Mesodermal cell (in vitro differentiated cells): ENCODE data around the gene UVRAG.
"Not testable (repeated sequence)": the region's sequence is repeated elsewhere in the genome, so short reads cannot be mapped to it uniquely, and the experiment has no call there.

ENCODE experiments used
- H3K27ac ChIP-seq: 2 replicates; pipeline ENCODE4 v1.7.0; 2013; ENCODE audit warnings: mild to moderate bottlenecking, low read depth, low read length, moderate library complexity; ENCODE audit not compliant: severe bottlenecking
- H3K36me3 ChIP-seq: 2 replicates; pipeline ENCODE4 v1.7.1; 2013; ENCODE audit warnings: mild to moderate bottlenecking, low read length, moderate library complexity; ENCODE audit not compliant: control insufficient read depth, insufficient read depth
- H3K4me1 ChIP-seq: one replicate; pipeline ENCODE4 v1.7.1; 2013; ENCODE audit warnings: mild to moderate bottlenecking, low read length; ENCODE audit not compliant: insufficient read depth, control insufficient read depth, poor library complexity, severe bottlenecking
- H3K4me3 ChIP-seq: 2 replicates; pipeline ENCODE4 v1.7.0; 2013; ENCODE audit warnings: low read length, control low read depth, mild to moderate bottlenecking; ENCODE audit not compliant: insufficient read depth, poor library complexity, severe bottlenecking; ENCODE audit errors: extremely low read depth
- H3K9me3 ChIP-seq: 2 replicates; pipeline ENCODE4 v1.7.1; 2013; ENCODE audit warnings: mild to moderate bottlenecking, low read length, moderate library complexity; ENCODE audit not compliant: control insufficient read depth
- WGBS, 2 experiments: methylation state at CpG; one replicate each; pipeline ENCODE4 v1.1.5; 2013; ENCODE audit warnings: missing lambda C conversion rate in 2 of 2; ENCODE audit not compliant: insufficient coverage in 2 of 2; 5-methylcytosine and 5-hydroxymethylcytosine counted together

Gene UVRAG

DNA sequence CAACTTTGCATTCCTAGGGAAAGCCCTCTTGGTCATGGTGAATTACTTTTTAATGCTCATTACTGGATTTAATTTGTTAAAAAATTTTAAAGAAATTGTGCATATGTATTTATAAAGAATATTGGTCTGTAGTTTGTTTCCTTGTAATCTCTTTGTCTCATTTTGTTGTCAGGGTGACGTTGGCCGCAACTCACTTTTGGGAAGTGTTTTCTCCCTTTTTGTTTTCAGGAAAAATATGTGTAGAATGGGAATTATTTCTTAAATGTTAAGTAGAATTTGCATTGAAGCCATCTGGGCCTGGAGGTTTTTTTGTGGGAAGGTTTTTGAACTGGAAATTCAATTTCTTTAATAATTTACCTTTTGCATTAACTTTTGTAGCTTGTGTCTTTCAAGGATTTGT lies 149.1 kb downstream of the UVRAG start:
- no peak overlapping the region for H3K4me3 ChIP-seq
- no peaks in the 10 kb centered on the region for H3K9me3 ChIP-seq
- no peak overlapping the region for H3K27ac ChIP-seq
- WGBS, 2 experiments: 90 to 100% methylated on average over 2 of the region's 2 CpGs
- no peaks in the 10 kb centered on the region for H3K36me3 ChIP-seq
- peaks cover 7% of the 10 kb centered on the region for H3K4me1 ChIP-seq

DNA sequence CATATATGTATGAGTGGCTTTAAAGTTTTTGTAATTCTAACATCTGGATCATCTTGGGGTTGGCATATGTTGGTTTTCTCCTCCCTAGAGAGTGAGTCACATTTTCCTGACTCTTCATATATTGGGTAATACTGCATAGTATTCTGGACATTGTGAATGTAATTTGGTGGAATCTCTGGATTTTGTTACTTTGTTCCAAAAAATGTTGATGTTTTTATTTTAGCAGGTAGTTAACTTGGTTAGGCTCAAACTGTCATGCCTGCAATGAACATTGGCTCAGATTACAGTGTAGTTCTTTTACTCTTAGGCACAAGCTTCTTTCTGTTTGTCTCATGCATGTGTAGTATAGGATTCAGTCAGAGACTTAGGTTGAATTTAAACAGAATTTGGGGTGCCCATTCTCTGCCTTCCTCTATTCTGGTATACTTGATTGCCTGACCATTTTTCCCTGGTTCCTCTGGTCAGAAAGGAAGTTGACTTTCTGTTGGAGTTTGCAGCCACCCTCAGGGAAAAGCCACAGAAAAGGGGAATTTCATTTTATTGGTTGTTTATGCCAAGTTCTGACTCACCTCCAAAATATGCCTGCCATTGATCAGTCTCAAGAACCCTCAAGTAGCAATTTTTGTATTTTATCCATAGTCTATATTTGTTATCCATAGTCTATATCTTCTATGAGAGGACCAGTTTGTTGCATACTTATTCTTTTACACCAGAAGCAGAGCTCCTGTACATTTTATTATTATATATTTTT lies 151.7 kb downstream of the UVRAG start:
- H3K4me1 ChIP-seq: peaks cover 7% of the 10 kb centered on the region
- H3K4me3 ChIP-seq: no peak overlapping the region
- no peaks in the 10 kb centered on the region for H3K36me3 ChIP-seq
- H3K27ac ChIP-seq: peak overlapping the region; percentile 48
- no peaks in the 10 kb centered on the region for H3K9me3 ChIP-seq

DNA sequence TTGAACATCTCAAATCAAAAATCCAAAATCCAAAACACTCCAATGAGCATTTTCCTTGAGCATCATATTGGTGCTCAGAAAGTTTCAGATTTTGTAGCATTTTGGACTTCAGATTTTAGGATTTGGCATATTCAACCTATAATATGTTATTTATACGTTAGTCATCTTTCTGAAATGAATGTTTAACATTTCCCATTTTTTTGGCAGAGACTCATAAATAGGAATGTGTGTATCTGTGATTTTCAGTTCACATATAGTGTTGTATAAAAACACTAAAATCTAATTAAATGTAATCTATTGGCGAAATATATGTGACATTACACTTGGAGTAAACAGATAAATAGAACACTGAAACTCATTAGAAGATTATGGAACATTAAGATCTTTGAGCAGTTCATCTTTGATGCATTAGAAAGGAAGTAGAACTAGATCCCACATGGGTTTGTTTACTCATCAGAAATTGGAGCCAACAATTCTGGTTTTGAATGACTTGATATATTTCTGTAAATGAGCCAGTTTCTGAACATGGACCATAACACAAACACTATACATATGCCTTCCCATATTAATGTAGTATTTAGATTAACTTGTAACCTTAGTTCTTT lies 153.1 kb downstream of the UVRAG start:
- WGBS, 2 experiments: no CpG with 5 or more reads among the region's 2 CpGs
- no peaks in the 10 kb centered on the region for H3K36me3 ChIP-seq
- H3K27ac ChIP-seq: no peak overlapping the region
- peaks cover 7% of the 10 kb centered on the region for H3K4me1 ChIP-seq
- H3K9me3 ChIP-seq: peaks cover 1% of the 10 kb centered on the region
- H3K4me3 ChIP-seq: no peak overlapping the region

DNA sequence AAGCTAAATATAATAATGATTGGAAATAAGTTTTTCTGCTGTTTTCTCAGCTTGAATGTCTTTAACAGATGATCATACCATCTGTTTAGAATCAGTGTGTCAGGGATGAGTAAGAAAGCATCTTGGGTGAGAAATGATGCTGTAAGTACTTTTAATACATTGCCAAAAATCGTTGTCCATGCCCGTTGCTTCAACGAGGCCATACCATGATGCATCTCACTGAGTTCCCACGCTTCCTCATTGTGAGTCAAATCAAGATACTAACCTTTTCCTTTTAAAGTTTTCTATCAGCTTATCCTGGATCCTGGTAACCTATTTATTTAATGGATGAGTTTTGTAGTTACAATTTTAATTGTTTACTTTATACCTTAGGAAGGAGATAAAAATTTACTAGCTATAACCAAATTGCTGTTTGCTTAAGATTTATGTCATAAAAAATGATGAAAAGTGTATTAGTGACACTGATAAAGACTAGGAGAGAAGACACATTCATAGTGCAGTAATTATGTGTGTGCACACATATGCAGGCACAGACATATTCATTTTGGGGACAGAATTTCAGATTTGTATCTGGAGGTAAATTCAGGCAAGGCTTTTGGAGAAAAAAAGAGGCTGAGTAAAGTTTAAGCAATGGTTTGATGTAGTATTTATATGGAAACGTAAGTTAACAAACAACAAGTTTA lies 154.8 kb downstream of the UVRAG start:
- Histone ChIP-seq H3K4me3 (no peak overlapping the region), H3K36me3 (no peaks in the 10 kb centered on the region), H3K9me3 (peaks cover 3% of the 10 kb centered on the region), H3K27ac (no peak overlapping the region), H3K4me1 (peaks cover 7% of the 10 kb centered on the region)
- WGBS, 2 experiments: 100% methylated on average over 2 to 5 of the region's 5 CpGs

DNA sequence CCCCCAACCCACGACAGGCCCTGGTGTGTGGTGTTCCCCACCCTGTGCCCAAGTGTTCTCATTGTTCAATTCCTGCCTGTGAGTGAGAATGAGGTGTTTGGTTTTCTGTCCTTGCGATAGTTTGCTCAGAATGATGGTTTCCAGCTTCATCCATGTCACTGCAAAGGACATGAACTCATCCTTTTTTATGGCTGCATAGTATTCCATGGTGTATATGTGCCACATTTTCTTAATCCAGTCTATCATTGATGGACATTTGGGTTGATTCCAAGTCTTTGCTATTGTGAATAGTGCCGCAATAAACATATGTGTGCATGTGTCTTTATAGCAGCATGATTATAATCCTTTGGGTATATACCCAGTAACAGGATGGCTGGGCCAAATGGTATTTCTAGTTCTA lies 158.7 kb downstream of the UVRAG start:
- H3K9me3 ChIP-seq, H3K36me3 ChIP-seq, H3K4me1 ChIP-seq, H3K4me3 ChIP-seq, H3K27ac ChIP-seq: not testable (repeated sequence)
- no CpG with 5 or more reads among the region's 3 CpGs for WGBS, 2 experiments

DNA sequence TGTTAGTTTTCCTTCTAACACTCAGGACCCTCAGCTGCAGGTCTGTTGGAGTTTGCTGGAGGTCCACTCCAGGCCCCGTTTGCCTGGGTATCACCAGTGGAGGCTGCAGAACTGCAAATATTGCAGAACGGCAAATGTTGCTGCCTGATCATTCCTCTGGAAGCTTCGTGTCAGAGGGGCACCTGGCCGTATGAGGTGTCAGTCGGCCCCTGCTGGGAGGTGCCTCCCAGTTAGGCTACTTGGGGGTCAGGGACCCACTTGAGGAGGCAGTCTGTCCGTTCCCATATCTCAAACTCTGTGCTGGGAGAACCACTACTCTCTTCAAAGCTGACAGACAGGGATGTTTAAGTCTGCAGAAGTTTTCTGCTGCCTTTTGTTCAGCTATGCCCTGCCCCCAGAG lies 164.1 kb downstream of the UVRAG start:
- not testable (repeated sequence) for H3K4me3 ChIP-seq, H3K9me3 ChIP-seq, H3K36me3 ChIP-seq, H3K4me1 ChIP-seq, H3K27ac ChIP-seq
- WGBS, 2 experiments: 72 to 83% methylated on average over 6 of the region's 6 CpGs

DNA sequence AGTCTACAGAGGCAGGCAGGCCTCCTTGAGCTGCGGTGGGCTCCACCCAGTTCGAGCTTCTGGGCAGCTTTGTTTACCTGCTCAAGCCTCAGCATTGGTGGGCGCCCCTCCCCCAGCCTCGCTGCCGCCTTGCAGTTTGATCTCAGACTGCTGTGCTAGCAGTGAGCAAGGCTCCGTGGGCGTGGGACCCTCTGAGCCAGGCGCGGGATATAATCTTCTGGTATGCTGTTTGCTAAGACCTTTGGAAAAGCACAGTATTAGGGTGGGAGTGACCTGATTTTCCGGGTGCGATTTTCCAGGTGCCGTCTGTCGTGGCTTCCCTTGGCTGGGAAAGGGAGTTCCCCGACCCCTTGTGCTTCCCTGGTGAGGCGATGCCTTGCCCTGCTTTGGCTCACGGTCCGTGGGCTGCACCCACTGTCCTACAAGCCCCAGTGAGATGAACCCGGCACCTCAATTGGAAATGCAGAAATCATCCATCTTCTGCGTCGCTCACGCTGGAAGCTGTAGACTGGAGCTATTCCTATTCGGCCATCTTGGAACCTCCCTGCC lies 164.5 kb downstream of the UVRAG start:
- not testable (repeated sequence) for H3K27ac ChIP-seq
- WGBS, 2 experiments: 73 to 75% methylated on average over 19 of the region's 22 CpGs
- peak overlapping the region; percentile 19 for H3K4me3 ChIP-seq

DNA sequence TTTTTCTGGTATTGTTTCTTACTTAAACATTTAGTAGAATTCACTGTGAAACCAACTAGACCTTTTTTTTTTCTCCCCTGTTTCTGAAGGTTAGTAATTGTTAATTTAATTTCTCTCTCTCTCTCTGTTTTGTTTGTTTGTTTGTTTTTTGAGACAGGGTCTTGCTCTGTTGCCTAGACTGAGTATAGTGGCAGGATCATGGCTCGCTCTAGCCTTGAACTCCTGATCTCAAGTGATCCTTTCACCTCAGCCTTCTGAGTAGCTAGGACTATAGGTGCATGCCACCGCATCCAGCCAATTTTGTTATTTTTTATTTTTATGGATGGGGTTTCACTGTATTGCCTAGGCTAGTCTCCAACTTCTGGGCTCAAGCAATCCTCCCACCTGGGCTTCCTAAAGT lies 165.0 kb downstream of the UVRAG start:
- Histone ChIP-seq H3K36me3 (peaks cover 4% of the 10 kb centered on the region), H3K9me3 (no peaks in the 10 kb centered on the region), H3K4me1 (no peaks in the 10 kb centered on the region), H3K4me3 (peak overlapping the region; percentile 19), H3K27ac (no peak overlapping the region)
- no CpG with 5 or more reads among the region's 2 CpGs for WGBS, 2 experiments

More for the DNA sequence above, 164.5 kb downstream of the UVRAG start:
- H3K36me3 ChIP-seq, H3K9me3 ChIP-seq, H3K4me1 ChIP-seq: not testable (repeated sequence)

DNA sequence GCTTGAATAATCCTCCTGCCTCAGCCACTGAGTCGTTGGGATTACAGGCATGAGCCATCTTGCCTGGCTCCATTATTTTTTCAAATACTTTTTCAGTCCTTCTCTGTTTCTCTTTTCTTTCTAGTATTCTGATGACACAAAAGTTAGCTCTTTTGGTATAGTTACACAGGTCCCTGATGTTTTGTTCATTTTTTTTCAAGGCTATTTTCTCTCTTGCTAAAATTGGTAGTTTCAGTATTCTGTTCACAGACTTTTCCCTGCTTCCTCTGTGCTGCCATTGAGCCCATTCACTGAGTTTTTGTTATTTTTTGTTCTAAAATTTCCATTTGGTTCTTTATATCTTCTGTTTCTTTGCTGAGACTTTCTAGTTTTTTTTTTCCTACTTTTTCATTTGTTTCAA lies 166.5 kb downstream of the UVRAG start:
- Histone ChIP-seq H3K9me3 (no peaks in the 10 kb centered on the region), H3K36me3 (peaks cover 4% of the 10 kb centered on the region), H3K4me1 (no peaks in the 10 kb centered on the region), H3K27ac (no peak overlapping the region), H3K4me3 (no peak overlapping the region)
- WGBS, 2 experiments: 57% methylated on average over 1 of the region's 1 CpG; no CpG with 5 or more reads in 1 of the 2 experiments

DNA sequence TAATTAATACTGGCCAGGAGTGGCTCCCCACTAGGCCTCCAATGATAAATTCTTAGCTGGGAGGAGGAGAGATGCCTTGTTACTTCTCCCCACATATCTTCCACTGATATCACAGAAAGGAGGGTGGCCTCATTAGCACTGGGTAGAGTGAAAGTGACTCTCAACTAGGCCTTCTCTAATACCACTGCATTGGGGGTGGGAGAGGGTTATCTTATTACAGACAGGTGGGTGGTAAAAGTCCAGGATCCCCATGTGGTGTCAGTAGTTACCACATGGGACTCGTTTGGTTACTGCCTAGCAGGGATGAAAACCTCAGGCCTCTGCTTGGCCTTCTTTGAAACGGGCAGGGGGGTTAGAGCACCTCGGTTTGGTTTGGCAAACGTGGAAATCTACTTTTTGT lies 167.3 kb downstream of the UVRAG start:
- H3K27ac ChIP-seq: no peak overlapping the region
- 85 to 92% methylated on average over 3 to 4 of the region's 4 CpGs for WGBS, 2 experiments
- no peaks in the 10 kb centered on the region for H3K4me1 ChIP-seq
- peaks cover 4% of the 10 kb centered on the region for H3K36me3 ChIP-seq
- no peak overlapping the region for H3K4me3 ChIP-seq
- no peaks in the 10 kb centered on the region for H3K9me3 ChIP-seq

DNA sequence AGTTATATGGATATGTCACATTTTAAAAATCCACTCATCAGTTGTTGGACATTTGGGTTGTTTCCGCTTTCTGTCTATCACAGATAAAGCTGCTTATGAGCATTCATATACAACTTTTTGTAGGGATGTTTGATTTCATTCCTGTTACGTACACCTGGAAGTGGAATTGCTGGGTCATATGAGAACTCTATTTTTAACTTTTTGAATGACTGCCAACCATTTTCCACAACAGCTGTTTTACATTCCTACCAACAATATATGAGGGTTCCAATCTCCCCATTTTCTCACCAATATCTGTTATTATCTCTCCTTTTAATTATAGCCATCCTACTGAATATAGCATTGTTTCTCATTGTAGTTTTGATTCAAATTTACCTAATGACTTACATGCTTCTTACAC lies 172.0 kb downstream of the UVRAG start:
- no peaks in the 10 kb centered on the region for H3K4me1 ChIP-seq
- H3K27ac ChIP-seq: no peak overlapping the region
- H3K9me3 ChIP-seq: no peaks in the 10 kb centered on the region
- no CpG with 5 or more reads among the region's 2 CpGs for WGBS, 2 experiments
- peaks cover 4% of the 10 kb centered on the region for H3K36me3 ChIP-seq
- H3K4me3 ChIP-seq: no peak overlapping the region
